Fibroblast of skin of scalp (primary cell): Measurements from ENCODE around the gene SNAPIN.
"Not testable (repeated sequence)": the region's sequence is repeated elsewhere in the genome, so short reads cannot be mapped to it uniquely, and the experiment has no call there.

Source experiments
- DNase-seq: peaks from one replicate; pipeline ENCODE4 v3.0.0-alpha.2; 2013

The SNAPIN gene

GRCh38 chr1:153626904-153627714 is 31.4 kb upstream of the SNAPIN start, which contains the start of gene S100A13:
TSS of gene S100A13 (minus strand) at chr1:153627505. CDS start at chr1:153626472, 1,033 bp downstream.
- peak; percentile 96 for DNase-seq

- DNase-seq: no peak
Measured at GRCh38 chr1:153627715-153628626, 30.5 kb upstream of the SNAPIN start, which contains the start of gene S100A1. TSS of gene S100A1 (plus strand) at chr1:153628434. CDS start at chr1:153630522, 2,088 bp downstream.

- no peak for DNase-seq
Measured at GRCh38 chr1:153628638-153629342, 29.7 kb upstream of the SNAPIN start.

- DNase-seq: no peak
Measured at GRCh38 chr1:153629343-153629665, 29.2 kb upstream of the SNAPIN start.

GRCh38 chr1:153629971-153630370 is 28.5 kb upstream of the SNAPIN start:
- DNase-seq: no peak

- no peak for DNase-seq
Measured at GRCh38 chr1:153630384-153630783, 28.1 kb upstream of the SNAPIN start.

GRCh38 chr1:153631047-153632022 is 27.2 kb upstream of the SNAPIN start:
- DNase-seq: peak; percentile 31

- DNase-seq: no peak
Measured at GRCh38 chr1:153633161-153633753, 25.2 kb upstream of the SNAPIN start.

GRCh38 chr1:153633754-153634665 is 24.5 kb upstream of the SNAPIN start, which contains the start of gene CHTOP:
TSS of gene CHTOP (plus strand) at chr1:153634066. CDS start at chr1:153636589, 2,523 bp downstream.
- DNase-seq: peak; percentile 99

GRCh38 chr1:153635872-153636271 is 22.6 kb upstream of the SNAPIN start:
- no peak for DNase-seq

GRCh38 chr1:153636312-153636711 is 22.2 kb upstream of the SNAPIN start:
- DNase-seq: no peak

- no peak for DNase-seq
Measured at GRCh38 chr1:153638261-153638660, 20.2 kb upstream of the SNAPIN start.

GRCh38 chr1:153639280-153639679 is 19.2 kb upstream of the SNAPIN start:
- no peak for DNase-seq

GRCh38 chr1:153640213-153640612 is 18.3 kb upstream of the SNAPIN start:
- DNase-seq: not testable (repeated sequence)

- DNase-seq: no peak
Measured at GRCh38 chr1:153640861-153641260, 17.6 kb upstream of the SNAPIN start.

GRCh38 chr1:153642161-153642560 is 16.3 kb upstream of the SNAPIN start:
- DNase-seq: no peak

GRCh38 chr1:153643100-153643499 is 15.4 kb upstream of the SNAPIN start:
- DNase-seq: no peak

- DNase-seq: no peak
Measured at GRCh38 chr1:153643816-153644215, 14.7 kb upstream of the SNAPIN start.

GRCh38 chr1:153646672-153647345 is 11.7 kb upstream of the SNAPIN start:
- DNase-seq: no peak
